Measurements from ENCODE around the gene FZD10.

FZD10 gene

GRCh38 chr12:130160711-130161231, 1.5 kb upstream of the FZD10 start:
- H4K20me1 ChIP-seq (ENCODE audit: insufficient read depth, low read length): no peaks in the 10 kb centered on the region
- H3K9me2 ChIP-seq (ENCODE audit: low read depth, low read length): no peaks in the 10 kb centered on the region
- H3K4me2 ChIP-seq (ENCODE audit: low read length): no peak overlapping the region
- H3K36me3 ChIP-seq (ENCODE audit: insufficient read depth, low read length): no peaks in the 10 kb centered on the region
- no peak overlapping the region for H2AFZ ChIP-seq (ENCODE audit: low read length)
- no peak for TF ChIP-seq CTCF (IDR thresholded peaks at IDR 0.05; ENCODE audit: low read length)
- no peak for TF ChIP-seq EZH2 (IDR thresholded peaks at IDR 0.05; ENCODE audit: borderline replicate concordance, low read length)
- no peak overlapping the region for H3K4me3 ChIP-seq (ENCODE audit: low read depth, low read length, poor library complexity, severe bottlenecking)
- no peaks in the 10 kb centered on the region for H3K4me1 ChIP-seq (ENCODE audit: insufficient read depth, low read length, severe bottlenecking)
- H3K9ac ChIP-seq (ENCODE audit: low read length): no peak overlapping the region
- no peaks in the 10 kb centered on the region for H3K9me3 ChIP-seq (ENCODE audit: low read length)
- no peaks in the 10 kb centered on the region for H3F3A ChIP-seq (ENCODE audit: insufficient read depth, low read length)
- no peaks in the 10 kb centered on the region for H3K79me2 ChIP-seq (ENCODE audit: insufficient read depth, low read length)
- no peak overlapping the region for H3K27ac ChIP-seq (ENCODE audit: low read depth, low read length, poor library complexity, severe bottlenecking)
- no peaks in the 10 kb centered on the region for H3K27me3 ChIP-seq (ENCODE audit: insufficient read depth, low read length)

GRCh38 chr12:130161261-130162243, 712 bp upstream of the FZD10 start:
- H3K4me2 ChIP-seq (ENCODE audit: low read length): no peak overlapping the region
- no peak overlapping the region for H3K4me3 ChIP-seq (ENCODE audit: low read depth, low read length, poor library complexity, severe bottlenecking)
- no peak overlapping the region for H3K9ac ChIP-seq (ENCODE audit: low read length)
- H3K4me1 ChIP-seq (ENCODE audit: insufficient read depth, low read length, severe bottlenecking): no peaks in the 10 kb centered on the region
- H3K9me3 ChIP-seq (ENCODE audit: low read length): no peaks in the 10 kb centered on the region
- no peaks in the 10 kb centered on the region for H3F3A ChIP-seq (ENCODE audit: insufficient read depth, low read length)
- H4K20me1 ChIP-seq (ENCODE audit: insufficient read depth, low read length): no peaks in the 10 kb centered on the region
- no peaks in the 10 kb centered on the region for H3K9me2 ChIP-seq (ENCODE audit: low read depth, low read length)
- H3K27me3 ChIP-seq (ENCODE audit: insufficient read depth, low read length): no peaks in the 10 kb centered on the region
- no peak overlapping the region for H3K27ac ChIP-seq (ENCODE audit: low read depth, low read length, poor library complexity, severe bottlenecking)
- H3K79me2 ChIP-seq (ENCODE audit: insufficient read depth, low read length): no peaks in the 10 kb centered on the region
- no peaks in the 10 kb centered on the region for H3K36me3 ChIP-seq (ENCODE audit: insufficient read depth, low read length)
- TF ChIP-seq EZH2 (IDR thresholded peaks at IDR 0.05; ENCODE audit: borderline replicate concordance, low read length): no peak
- TF ChIP-seq CTCF (IDR thresholded peaks at IDR 0.05; ENCODE audit: low read length): no peak
- no peak overlapping the region for H2AFZ ChIP-seq (ENCODE audit: low read length)

DNA sequence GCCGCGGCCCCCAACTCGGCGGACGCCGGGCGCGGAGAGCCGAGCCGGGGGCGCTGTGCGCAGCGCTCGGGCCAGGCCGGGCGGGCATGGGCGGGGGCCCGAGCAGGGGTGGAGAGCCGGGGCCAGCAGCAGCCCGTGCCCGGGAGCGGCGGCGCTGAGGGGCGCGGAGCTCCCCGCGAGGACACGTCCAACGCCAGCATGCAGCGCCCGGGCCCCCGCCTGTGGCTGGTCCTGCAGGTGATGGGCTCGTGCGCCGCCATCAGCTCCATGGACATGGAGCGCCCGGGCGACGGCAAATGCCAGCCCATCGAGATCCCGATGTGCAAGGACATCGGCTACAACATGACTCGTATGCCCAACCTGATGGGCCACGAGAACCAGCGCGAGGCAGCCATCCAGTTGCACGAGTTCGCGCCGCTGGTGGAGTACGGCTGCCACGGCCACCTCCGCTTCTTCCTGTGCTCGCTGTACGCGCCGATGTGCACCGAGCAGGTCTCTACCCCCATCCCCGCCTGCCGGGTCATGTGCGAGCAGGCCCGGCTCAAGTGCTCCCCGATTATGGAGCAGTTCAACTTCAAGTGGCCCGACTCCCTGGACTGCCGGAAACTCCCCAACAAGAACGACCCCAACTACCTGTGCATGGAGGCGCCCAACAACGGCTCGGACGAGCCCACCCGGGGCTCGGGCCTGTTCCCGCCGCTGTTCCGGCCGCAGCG, 639 bp downstream of the FZD10 start:
- H3K4me3 ChIP-seq (ENCODE audit: low read depth, low read length, poor library complexity, severe bottlenecking): no peak overlapping the region
- H3F3A ChIP-seq (ENCODE audit: insufficient read depth, low read length): no peaks in the 10 kb centered on the region
- H3K36me3 ChIP-seq (ENCODE audit: insufficient read depth, low read length): no peaks in the 10 kb centered on the region
- no peaks in the 10 kb centered on the region for H3K9me2 ChIP-seq (ENCODE audit: low read depth, low read length)
- no peaks in the 10 kb centered on the region for H3K79me2 ChIP-seq (ENCODE audit: insufficient read depth, low read length)
- H4K20me1 ChIP-seq (ENCODE audit: insufficient read depth, low read length): no peaks in the 10 kb centered on the region
- no peak overlapping the region for H2AFZ ChIP-seq (ENCODE audit: low read length)
- H3K4me2 ChIP-seq (ENCODE audit: low read length): no peak overlapping the region
- H3K4me1 ChIP-seq (ENCODE audit: insufficient read depth, low read length, severe bottlenecking): no peaks in the 10 kb centered on the region
- H3K27ac ChIP-seq (ENCODE audit: low read depth, low read length, poor library complexity, severe bottlenecking): no peak overlapping the region
- no peaks in the 10 kb centered on the region for H3K9me3 ChIP-seq (ENCODE audit: low read length)
- TF ChIP-seq CTCF (IDR thresholded peaks at IDR 0.05; ENCODE audit: low read length) (no peak), EZH2 (IDR thresholded peaks at IDR 0.05; ENCODE audit: borderline replicate concordance, low read length) (no peak)
- H3K9ac ChIP-seq (ENCODE audit: low read length): no peak overlapping the region
- H3K27me3 ChIP-seq (ENCODE audit: insufficient read depth, low read length): no peaks in the 10 kb centered on the region

Measured in OCI-LY1 (cell line).